NCI-H2171 (cell line): ENCODE measurements around the gene KIAA1549.

Experiments used
- DNase-seq: peaks from one replicate; lab custom pipeline; 2025; lab: John Stamatoyannopoulos, UW

KIAA1549 gene

DNA sequence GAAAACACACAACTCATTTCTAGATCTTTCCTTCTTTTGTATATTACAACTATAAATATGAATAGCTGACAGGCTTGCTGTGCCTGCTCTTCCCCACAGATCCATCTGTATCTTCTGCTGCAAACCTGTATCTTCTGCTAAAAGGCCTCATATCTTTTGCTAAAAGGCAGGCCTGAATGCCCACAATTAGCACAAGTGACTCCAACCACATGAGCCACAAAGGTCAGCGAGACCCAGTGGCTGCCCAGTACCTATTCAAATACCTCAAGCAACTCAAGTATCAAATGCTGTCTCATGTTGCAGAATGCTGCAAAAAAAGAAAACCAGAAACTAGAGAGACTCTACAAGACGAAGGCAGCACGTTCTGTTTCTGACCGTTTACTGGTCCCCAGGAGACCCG, 128.7 kb downstream of the KIAA1549 start:
- no peak for DNase-seq

DNA sequence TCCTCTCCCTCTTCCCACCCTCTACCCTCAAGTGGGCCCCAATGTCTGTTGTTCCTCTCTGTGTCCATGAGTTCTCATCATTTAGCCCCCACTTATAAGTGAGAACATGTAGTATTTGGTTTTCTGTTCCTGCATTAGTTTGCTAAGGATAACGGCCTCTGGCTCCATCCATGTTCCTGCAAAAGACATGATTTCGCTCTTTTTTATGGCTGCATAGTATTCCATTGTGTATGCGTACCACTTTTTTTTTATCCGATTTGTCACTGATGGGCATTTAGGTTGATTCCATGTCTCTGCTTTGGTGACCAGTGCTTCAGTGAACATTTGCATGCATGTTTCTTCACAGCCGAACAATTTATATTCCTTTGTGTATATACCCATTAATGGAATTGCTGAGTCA, 131.5 kb downstream of the KIAA1549 start:
- no peak for DNase-seq

DNA sequence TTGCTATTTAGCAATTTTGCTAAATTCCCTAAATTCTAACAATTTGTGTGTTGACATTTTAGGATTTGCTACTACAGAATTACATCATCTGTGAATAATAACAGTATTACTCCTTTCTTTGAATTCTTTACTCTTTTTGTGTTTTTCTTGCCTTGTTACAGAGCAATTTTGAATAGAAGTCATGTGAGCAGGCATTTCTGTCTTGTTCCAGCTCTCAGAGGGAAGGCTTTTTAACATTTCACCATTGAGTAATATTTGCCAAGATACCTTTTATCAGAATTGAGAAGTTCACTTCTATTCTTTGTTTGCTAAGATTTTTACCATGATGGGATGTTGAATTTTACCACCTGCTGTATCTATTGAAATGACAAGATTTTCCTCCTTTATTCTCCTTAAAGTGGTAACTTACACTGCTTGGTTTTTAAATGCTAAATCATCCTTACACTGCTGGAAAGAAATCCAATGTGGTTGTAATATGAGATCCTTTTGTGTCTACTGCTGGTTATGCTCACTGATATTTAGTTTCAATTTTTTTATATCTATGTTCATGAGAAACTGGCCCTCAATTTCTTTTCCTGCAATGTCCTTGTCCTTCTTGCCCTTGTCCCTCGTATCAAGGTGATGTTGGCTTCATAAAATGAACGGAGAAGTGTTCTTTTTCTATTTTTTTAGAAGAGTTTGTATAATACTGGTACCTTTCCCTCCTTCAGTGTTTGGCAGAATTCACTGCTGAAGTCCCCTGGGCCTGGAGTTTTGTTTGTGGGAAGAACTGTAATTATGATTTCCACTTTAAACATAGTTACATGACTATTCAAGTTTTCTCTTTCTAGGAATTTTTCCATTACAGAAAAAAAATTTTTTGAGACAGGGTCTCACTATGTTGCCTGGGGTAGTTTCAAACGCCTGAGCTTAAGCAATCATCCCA, 132.9 kb downstream of the KIAA1549 start:
- no peak for DNase-seq

GRCh38 chr7:138845711-138846110, 135.5 kb downstream of the KIAA1549 start:
- no peak for DNase-seq

- no peak for DNase-seq
Observed at GRCh38 chr7:138843632-138844580, 137.3 kb downstream of the KIAA1549 start.

DNA sequence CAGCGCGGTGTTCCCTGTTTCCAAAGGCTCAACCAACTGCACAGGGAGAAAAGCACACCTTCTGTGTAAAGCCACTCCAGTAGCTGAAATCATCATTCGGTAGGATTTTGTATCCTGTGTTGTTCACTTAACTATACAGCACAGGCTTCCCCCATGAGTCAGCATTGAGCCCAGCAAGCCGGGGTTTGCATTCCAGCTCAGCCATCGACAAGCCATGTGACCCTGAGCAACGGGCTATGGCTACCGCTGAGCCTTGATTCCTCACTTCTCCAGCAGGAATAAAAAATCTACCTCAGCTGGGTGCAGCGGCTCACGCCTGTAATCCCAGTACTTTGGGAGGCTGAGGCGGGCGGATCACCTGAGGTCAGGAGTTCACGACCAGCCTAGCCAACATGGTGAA, 139.1 kb downstream of the KIAA1549 start:
- DNase-seq: no peak

DNA sequence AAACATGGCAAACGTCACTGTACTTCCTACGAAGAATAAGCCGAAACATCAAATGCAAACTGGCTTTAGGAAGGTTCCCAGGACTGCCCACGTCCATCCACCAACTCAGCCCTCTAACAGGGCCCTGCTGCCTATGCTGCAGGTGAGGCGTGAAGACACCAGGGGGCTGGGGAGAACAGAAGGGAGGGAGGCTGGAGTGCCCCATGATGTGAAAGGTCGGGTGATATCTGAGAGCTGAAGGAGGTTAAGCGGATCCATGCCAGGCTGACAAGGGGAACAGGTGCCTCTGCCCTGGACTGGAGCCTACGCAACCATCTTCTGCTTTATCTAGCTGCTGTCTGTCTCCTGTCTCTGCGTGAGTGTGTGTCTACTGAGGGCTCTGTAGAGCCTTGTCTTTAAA, 143.0 kb downstream of the KIAA1549 start:
- no peak for DNase-seq

- DNase-seq: no peak
Observed at GRCh38 chr7:138837627-138838026, 143.6 kb downstream of the KIAA1549 start.

GRCh38 chr7:138835087-138835486, 146.1 kb downstream of the KIAA1549 start:
- no peak for DNase-seq

GRCh38 chr7:138834583-138834982, 146.6 kb downstream of the KIAA1549 start:
- no peak for DNase-seq

- DNase-seq: no peak
Observed at GRCh38 chr7:138833596-138833995, 147.6 kb downstream of the KIAA1549 start.

DNA sequence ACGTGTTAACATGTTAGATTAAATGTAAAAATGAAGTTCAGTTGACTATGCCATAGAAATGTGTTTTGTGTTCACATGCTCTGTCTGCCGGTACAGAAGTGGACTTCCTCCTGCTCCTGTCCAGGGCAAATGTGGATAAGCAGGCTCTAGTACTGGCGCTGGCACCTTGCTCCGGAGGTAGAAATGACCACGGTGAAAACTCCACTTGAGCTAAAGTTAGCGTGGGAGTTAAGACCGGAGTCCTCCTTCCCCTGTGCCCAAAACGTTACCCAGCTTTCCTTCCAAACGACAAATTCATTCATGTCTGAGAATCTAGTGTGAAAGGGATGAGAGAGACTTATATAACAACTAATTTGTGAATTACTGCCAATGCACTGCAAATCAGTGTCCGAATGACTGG, 148.2 kb downstream of the KIAA1549 start:
- DNase-seq: no peak

DNA sequence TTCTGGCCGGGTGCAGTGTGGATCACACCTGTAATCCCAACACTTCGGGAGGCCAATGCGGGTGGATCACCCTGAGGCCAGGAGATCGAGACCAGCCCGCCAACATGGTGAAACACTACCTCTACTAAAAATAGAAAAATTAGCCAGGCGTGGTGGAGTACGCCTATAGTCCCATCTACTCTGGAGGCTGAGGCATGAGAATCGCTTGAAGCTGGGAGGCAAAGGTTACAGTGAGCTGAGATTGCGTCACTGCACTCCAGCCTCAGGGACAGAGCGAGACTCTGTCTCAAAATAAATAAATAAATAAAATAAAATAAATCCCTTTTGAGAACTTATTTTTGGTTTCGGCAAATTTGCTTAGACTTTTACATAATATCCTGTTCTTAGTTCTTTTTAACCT, 151.9 kb downstream of the KIAA1549 start:
- no peak for DNase-seq

GRCh38 chr7:138828302-138828701, 152.9 kb downstream of the KIAA1549 start:
- DNase-seq: no peak

GRCh38 chr7:138825049-138825721, 156.0 kb downstream of the KIAA1549 start:
- DNase-seq: no peak

GRCh38 chr7:138822867-138823535, 158.2 kb downstream of the KIAA1549 start:
- no peak for DNase-seq

- DNase-seq: no peak
Observed at GRCh38 chr7:138821912-138822311, 159.3 kb downstream of the KIAA1549 start.

DNA sequence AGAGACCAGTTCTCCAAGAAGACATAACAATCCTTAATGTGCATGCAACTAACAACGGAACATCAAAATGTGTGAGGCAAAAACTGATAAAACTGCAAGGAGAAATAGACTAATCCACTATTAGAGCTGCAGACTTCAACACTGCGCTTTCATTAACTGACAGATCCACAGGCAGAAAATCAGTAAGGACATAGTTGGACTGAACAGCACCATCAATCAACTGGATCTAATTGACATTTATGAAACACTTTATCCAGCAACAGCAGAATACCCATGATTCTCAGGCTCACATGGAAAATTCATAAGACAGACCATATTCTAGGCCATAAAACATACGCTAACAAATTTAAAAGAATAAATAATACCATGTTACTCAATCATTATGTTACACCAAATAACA, 161.6 kb downstream of the KIAA1549 start:
- DNase-seq: no peak

DNA sequence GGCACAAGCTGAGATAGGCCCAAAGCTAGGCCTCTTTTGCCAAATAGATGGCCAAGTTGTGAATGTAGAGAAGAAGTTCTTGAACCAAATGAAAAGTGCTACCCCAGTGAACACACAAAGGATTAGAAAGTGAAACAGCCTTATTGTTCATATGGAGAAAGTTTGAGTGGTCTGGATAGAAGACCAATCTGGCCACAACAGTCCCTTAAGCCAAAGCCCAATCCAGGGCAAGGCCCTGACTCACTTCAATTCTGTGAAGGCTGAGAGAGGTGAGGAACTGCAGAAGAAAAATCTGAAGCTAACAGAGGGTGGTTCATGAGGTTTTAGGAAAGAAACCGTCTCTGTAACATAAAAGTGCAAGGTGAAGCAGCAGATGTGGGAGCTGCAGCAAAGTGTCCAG, 164.5 kb downstream of the KIAA1549 start:
- DNase-seq: no peak

DNA sequence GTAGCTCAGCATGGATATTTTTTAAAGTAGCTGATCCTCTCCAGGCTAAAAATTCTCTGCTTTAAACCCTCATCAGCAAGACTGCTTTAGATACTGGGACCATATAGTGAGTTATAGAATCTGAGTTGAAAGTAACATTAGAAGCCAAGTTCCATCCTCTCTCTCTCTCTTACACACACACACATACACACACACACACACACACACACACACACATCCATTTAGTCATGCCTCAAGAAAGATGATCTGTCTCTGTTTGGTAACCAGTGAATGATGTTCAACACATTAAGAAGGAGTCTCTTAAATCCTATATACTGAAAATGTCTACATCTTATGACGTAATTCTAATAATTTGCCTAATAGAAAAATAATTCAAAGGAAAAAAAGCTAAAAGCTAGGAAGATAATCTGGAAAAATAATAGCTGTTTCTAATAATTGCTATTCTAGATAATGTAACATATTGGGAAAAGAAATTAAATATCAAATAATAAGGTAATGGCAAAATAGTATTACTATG, 166.3 kb downstream of the KIAA1549 start:
- no peak for DNase-seq

GRCh38 chr7:138813945-138814344, 167.2 kb downstream of the KIAA1549 start:
- no peak for DNase-seq
